ENCODE measurements around the gene LINGO3. TPM values are rescaled to one million over a fixed set of nuclear protein-coding genes. Genes with fewer than 3 reads are reported as not detected.

LINGO3 gene
- total RNA-seq, 4 donors from 2014 or later = not detected

DNA sequence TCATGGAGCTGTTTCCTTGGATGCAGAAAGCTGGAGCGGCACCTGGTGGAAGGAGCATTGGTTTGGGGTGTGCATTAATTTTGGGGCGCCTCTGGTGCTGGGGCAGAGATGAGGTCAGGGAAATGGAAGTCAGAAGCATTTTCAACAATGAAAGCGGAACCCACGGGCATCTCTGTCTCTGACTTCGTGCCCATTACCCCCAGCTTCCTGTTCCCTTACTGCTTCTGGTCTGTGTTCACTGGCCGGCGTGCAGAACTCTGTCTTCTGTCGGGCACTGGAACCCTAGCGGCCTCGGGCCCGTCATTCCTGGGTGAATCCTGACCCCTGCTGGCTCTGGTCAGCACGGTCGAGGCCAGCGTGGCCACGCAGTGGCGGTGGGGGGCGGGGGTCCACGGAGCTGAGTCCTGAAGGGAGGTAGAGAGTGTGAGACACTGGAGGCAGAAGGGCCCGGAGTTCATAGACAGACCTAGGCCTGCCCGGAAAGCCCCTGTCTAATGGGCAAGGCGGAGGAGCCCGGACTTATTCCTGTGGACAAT, 7.9 kb upstream of the LINGO3 start:
- Histone ChIP-seq H3K36me3 (no peaks in the 10 kb centered on the region), H3K27me3 (peaks cover 0 to 32% (median 13%) of the 10 kb centered on the region in 4 donors), H3K4me3 (no peak overlapping the region), H3K27ac (replicated peaks in 1 of 4) (no peak overlapping the region), H3K9me3 (peaks cover 0 to 14% (median 9%) of the 10 kb centered on the region in 4 donors), H3K4me1 (peaks cover 0 to 7% (median 3%) of the 10 kb centered on the region in 4 donors)
- intact Hi-C loops (cut with DNase I) = no loop called here
- DNase-seq (ENCODE audit: extremely low spot score) = peak; percentile 94
- peak in 1 of 2 donors; percentile 13 for TF ChIP-seq POLR2AphosphoS5 (IDR thresholded peaks at IDR 0.05)
- TF ChIP-seq POLR2A (IDR thresholded peaks at IDR 0.05; ENCODE audit: low read depth) = no peak
- TF ChIP-seq, protein P1, sequence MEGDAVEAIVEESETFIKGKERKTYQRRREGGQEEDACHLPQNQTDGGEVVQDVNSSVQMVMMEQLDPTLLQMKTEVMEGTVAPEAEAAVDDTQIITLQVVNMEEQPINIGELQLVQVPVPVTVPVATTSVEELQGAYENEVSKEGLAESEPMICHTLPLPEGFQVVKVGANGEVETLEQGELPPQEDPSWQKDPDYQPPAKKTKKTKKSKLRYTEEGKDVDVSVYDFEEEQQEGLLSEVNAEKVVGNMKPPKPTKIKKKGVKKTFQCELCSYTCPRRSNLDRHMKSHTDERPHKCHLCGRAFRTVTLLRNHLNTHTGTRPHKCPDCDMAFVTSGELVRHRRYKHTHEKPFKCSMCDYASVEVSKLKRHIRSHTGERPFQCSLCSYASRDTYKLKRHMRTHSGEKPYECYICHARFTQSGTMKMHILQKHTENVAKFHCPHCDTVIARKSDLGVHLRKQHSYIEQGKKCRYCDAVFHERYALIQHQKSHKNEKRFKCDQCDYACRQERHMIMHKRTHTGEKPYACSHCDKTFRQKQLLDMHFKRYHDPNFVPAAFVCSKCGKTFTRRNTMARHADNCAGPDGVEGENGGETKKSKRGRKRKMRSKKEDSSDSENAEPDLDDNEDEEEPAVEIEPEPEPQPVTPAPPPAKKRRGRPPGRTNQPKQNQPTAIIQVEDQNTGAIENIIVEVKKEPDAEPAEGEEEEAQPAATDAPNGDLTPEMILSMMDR (IDR thresholded peaks at IDR 0.05) = peak; percentile 39 to 63 (median 49)
- WGBS = 52% methylated on average over 12 of the region's 22 CpGs

DNA sequence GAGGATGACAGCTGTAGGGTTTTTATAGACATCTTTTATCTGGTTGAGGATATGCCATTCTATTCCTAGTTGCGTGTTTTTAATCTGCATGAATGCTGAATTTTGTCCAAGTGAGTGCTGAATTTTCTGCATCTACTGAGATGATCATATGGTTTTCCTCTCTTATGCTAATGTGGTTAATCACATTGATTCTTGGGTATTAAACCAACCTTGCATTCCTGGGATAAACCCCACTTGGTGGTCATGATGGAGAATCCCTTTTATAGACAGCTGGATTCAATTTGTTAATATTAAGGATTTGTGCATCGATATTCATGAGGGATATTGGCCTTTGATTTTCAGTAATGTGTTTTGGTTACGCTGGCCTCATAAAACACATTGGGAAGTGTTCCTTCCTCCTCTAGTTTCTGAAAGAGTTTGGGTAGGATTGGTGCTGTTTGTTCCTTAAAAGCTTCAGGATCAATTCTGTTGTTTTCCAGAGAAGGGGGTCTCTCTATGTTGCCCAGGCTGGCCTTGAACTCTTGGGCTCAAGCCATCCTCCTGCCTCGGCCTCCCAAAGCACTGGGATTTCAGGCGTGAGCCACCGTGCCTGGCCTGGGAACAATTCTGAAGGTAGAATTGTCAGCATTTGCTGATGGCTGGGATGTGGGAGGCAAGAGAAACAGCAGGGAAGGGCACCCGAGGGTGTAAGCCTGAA, 7.3 kb upstream of the LINGO3 start:
- Histone ChIP-seq H3K9me3 (peaks cover 0 to 14% (median 9%) of the 10 kb centered on the region in 4 donors), H3K4me3 (no peak overlapping the region), H3K36me3 (no peaks in the 10 kb centered on the region), H3K27ac (replicated peaks in 1 of 4) (no peak overlapping the region), H3K4me1 (peaks cover 0 to 7% (median 3%) of the 10 kb centered on the region in 4 donors), H3K27me3 (peaks cover 0 to 38% (median 13%) of the 10 kb centered on the region in 4 donors)
- TF ChIP-seq POLR2A (IDR thresholded peaks at IDR 0.05; ENCODE audit: low read depth) (no peak), POLR2AphosphoS5 (IDR thresholded peaks at IDR 0.05) (no peak), EP300 (IDR thresholded peaks at IDR 0.05) (no peak)
- TF ChIP-seq, protein P1 (IDR thresholded peaks at IDR 0.05) = no peak
- no peak for DNase-seq (ENCODE audit: extremely low spot score)
- intact Hi-C loops (cut with DNase I) = no loop called here
- 88% methylated on average over 7 of the region's 7 CpGs for WGBS

DNA sequence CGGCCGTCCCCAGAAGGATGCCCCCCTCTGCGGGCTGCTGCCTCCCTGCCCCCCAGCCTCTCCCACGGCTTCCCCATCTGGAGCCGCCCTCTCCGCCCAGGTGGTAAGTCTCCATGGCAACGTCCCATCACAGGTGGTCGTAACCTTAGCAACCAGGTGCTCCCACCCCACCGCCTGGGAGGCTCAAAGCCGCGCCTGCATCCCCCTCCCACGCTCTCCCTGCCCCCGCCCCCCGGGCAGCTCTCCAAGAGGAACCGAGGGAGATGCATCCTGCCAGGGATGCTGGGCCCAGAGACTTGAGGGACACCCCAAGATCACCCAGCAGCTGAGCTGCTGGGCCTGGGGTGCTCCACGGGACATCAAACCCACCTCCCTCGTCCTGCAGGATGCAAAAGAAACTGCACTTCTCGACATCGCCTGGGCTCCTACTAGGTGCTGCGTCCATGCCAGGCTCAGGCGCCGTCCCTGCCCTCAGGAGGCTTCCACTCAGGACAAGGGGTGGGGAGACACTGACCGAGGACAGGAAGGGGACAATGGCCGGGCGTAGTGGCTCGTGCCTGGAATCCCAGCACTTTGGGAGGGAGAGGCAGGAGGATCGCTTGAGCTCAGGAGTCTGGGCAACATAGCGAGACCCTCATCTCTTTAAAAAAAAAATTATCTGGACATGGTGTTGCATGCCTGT, 5.0 kb upstream of the LINGO3 start:
- Histone ChIP-seq H3K9me3 (peaks cover 0 to 14% (median 9%) of the 10 kb centered on the region in 4 donors), H3K4me1 (peaks cover 0 to 12% (median 8%) of the 10 kb centered on the region in 4 donors), H3K4me3 (no peak overlapping the region), H3K36me3 (no peaks in the 10 kb centered on the region), H3K27ac (replicated peaks in 1 of 4) (no peak overlapping the region), H3K27me3 (peaks cover 0 to 59% (median 24%) of the 10 kb centered on the region in 4 donors)
- intact Hi-C loops (cut with DNase I) = no loop called here
- 53% methylated on average over 12 of the region's 28 CpGs for WGBS
- TF ChIP-seq POLR2AphosphoS5 (IDR thresholded peaks at IDR 0.05) (no peak), EP300 (IDR thresholded peaks at IDR 0.05) (no peak), POLR2A (IDR thresholded peaks at IDR 0.05; ENCODE audit: low read depth) (no peak)
- TF ChIP-seq, protein P1 (IDR thresholded peaks at IDR 0.05) = no peak
- DNase-seq (ENCODE audit: extremely low spot score) = no peak

DNA sequence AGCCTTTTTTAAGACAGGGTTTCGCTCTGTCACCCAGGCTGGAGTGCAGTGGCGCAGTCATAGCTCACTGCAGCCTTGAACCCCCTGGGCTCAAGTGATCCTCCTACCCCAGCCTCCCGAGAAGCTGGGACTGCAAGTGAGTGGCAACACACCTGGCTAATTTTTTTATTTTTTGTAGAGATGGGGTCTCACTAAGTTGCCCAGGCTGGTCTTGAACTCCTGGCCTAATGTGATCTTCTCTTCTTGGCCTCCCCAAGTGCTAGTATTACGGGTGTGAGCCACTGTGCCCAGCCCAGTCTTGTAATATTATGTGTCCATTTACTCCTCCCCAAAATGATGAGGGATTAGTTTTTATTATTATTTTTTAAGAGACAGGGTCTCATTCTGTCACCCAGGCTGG, 3.1 kb upstream of the LINGO3 start:
- Histone ChIP-seq H3K4me3 (no peak overlapping the region), H3K36me3 (no peaks in the 10 kb centered on the region), H3K9me3 (peaks cover 0 to 14% (median 9%) of the 10 kb centered on the region in 4 donors), H3K4me1 (peaks cover 0 to 20% (median 13%) of the 10 kb centered on the region in 4 donors), H3K27ac (replicated peaks in 1 of 4) (no peak overlapping the region), H3K27me3 (peaks cover 4 to 77% (median 38%) of the 10 kb centered on the region in 4 donors)
- intact Hi-C loops (cut with DNase I) = no loop called here
- WGBS = 96% methylated on average over 3 of the region's 4 CpGs
- TF ChIP-seq EP300 (IDR thresholded peaks at IDR 0.05) = no peak
- TF ChIP-seq, protein P1 (IDR thresholded peaks at IDR 0.05) = no peak
- no peak for TF ChIP-seq POLR2AphosphoS5 (IDR thresholded peaks at IDR 0.05)
- no peak for TF ChIP-seq POLR2A (IDR thresholded peaks at IDR 0.05; ENCODE audit: low read depth)
- DNase-seq (ENCODE audit: extremely low spot score) = no peak
